Neural progenitor cell (in vitro differentiated cells): ENCODE measurements around the gene DEFB126. TPM values are rescaled to one million over a fixed set of nuclear protein-coding genes. Genes with fewer than 3 reads are reported as not detected.
A peak's percentile ranks its signal among the peaks of the same experiment; 100 is the strongest.
"Not testable (repeated sequence)": the region's sequence is repeated elsewhere in the genome, so short reads cannot be mapped to it uniquely, and the experiment has no call there.

ENCODE experiments used
- DNase-seq: peaks from one replicate; pipeline ENCODE4 v3.0.0-alpha.2; 2016; ENCODE audit warnings: low spot score
- H2AFZ ChIP-seq: fragments of 200-600 bp; sonication (generic); replicated peaks from 2 replicates; pipeline ENCODE4 v1.6.1; 2016; ENCODE audit warnings: antibody characterized with exemption
- H3F3A ChIP-seq: fragments of 200-600 bp; sonication (generic); 2 replicates; pipeline ENCODE4 v1.6.1; 2016; ENCODE audit warnings: antibody characterized with exemption, low read depth
- H3K27ac ChIP-seq: fragments of 200-600 bp; sonication (generic); 2 replicates; pipeline ENCODE4 v1.5.1; 2016; ENCODE audit warnings: mild to moderate bottlenecking
- H3K27me3 ChIP-seq: fragments of 200-600 bp; sonication (generic); 2 replicates; pipeline ENCODE4 v1.6.1; 2016; ENCODE audit warnings: mild to moderate bottlenecking, moderate library complexity
- H3K36me3 ChIP-seq: fragments of 200-600 bp; sonication (generic); 2 replicates; pipeline ENCODE4 v1.5.1; 2016
- H3K4me1 ChIP-seq: fragments of 200-600 bp; sonication (generic); 2 replicates; pipeline ENCODE4 v1.6.1; 2016; ENCODE audit warnings: mixed run types
- H3K4me2 ChIP-seq: fragments of 200-600 bp; sonication (generic); 2 replicates; pipeline ENCODE4 v1.6.1; 2016
- H3K4me3 ChIP-seq: fragments of 200-600 bp; sonication (generic); 2 replicates; pipeline ENCODE4 v1.5.1; 2016
- H3K79me2 ChIP-seq: fragments of 200-600 bp; sonication (generic); 2 replicates; pipeline ENCODE4 v1.6.1; 2016; ENCODE audit warnings: low read depth
- H3K9ac ChIP-seq: fragments of 200-600 bp; sonication (generic); 2 replicates; pipeline ENCODE4 v1.6.1; 2016
- H3K9me3 ChIP-seq: fragments of 200-600 bp; sonication (generic); 2 replicates; pipeline ENCODE4 v1.5.1; 2016; ENCODE audit warnings: low read depth
- H4K20me1 ChIP-seq: fragments of 200-600 bp; sonication (generic); 2 replicates; pipeline ENCODE4 v1.6.1; 2016; ENCODE audit warnings: low read depth
- H3K27ac Mint-ChIP-seq: 3 replicates; pipeline ENCODE4 v1.8.0; 2021; ENCODE audit warnings: mixed read lengths
- H3K27me3 Mint-ChIP-seq: 2 replicates; pipeline ENCODE4 v1.8.0; 2022; ENCODE audit warnings: low read depth, mild to moderate bottlenecking, inconsistent platforms, moderate library complexity, mixed read lengths; ENCODE audit not compliant: insufficient read depth
- H3K36me3 Mint-ChIP-seq: 3 replicates; pipeline ENCODE4 v1.8.0; 2021; ENCODE audit warnings: mixed read lengths
- H3K4me1 Mint-ChIP-seq: 3 replicates; pipeline ENCODE4 v1.8.0; 2021; ENCODE audit warnings: mixed read lengths
- H3K4me3 Mint-ChIP-seq: 3 replicates; pipeline ENCODE4 v1.8.0; 2021; ENCODE audit warnings: mild to moderate bottlenecking, moderate library complexity, mixed read lengths
- H3K9me3 Mint-ChIP-seq: 3 replicates; pipeline ENCODE4 v1.8.0; 2020; ENCODE audit warnings: mixed read lengths
- CTCF ChIP-seq: fragments of 200-600 bp; sonication (generic); IDR thresholded peaks from 2 replicates; pipeline ENCODE4 v1.5.1; 2017; ENCODE audit warnings: antibody characterized with exemption, mild to moderate bottlenecking
- EZH2 ChIP-seq: fragments of 200-600 bp; sonication (generic); IDR thresholded peaks from 2 replicates; pipeline ENCODE4 v1.6.1; 2017; ENCODE audit warnings: antibody characterized with exemption, mild to moderate bottlenecking, moderate library complexity
- EZH2phosphoT487 ChIP-seq: fragments of 200-600 bp; sonication (generic); IDR thresholded peaks from 2 replicates; pipeline ENCODE4 v1.6.1; 2017; ENCODE audit warnings: antibody characterized with exemption
- total RNA-seq: library from RNA; depleted of rRNA; stranded (reverse); fragments of >200 nt; gene quantifications from 2 replicates; pipeline ENCODE4 v1.2.3, GENCODE V29; 2015; ENCODE audit warnings: low replicate concordance

DEFB126 gene
- not detected in 2 replicates for total RNA-seq

DNA sequence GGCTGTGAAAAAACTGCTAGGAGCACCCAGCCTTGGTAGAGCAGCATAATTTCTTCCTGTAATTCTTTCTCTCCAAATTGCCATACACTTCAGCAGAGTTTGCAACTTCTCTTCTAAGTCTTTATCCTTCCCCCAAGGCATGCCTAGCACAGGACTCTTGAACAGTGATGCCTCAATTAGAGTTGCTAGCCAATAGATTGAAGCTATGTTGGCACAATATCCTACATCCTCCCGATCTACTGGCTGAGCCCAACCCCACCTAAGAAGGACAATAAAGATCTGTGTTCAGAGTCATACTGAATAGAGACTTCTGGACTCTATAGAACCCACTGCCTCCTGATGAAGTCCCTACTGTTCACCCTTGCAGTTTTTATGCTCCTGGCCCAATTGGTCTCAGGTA lies at the start of gene DEFB126:
DEFB126 (plus strand) TSS at position 301 of the 400 bp plus-strand sequence; CDS start at position 340, 39 bp downstream.
- no peaks in the 10 kb centered on the region for H3K27me3 Mint-ChIP-seq
- peaks cover 3% of the 10 kb centered on the region for H3K9me3 ChIP-seq

GRCh38 chr20:93641-94040 lies 48.7 kb upstream of the DEFB126 start:
- no peak overlapping the region for H2AFZ ChIP-seq
- TF ChIP-seq CTCF (no peak), EZH2phosphoT487 (no peak), EZH2 (no peak)
- H3F3A ChIP-seq, result no peaks in the 10 kb centered on the region
- no peaks in the 10 kb centered on the region for H3K4me1 ChIP-seq
- no peaks in the 10 kb centered on the region for H4K20me1 ChIP-seq
- no peak overlapping the region for H3K4me3 ChIP-seq
- Mint-ChIP-seq H3K4me3 (no peak overlapping the region), H3K4me1 (no peaks in the 10 kb centered on the region), H3K9me3 (peaks cover 6% of the 10 kb centered on the region), H3K36me3 (no peaks in the 10 kb centered on the region), H3K27me3 (peaks cover 5% of the 10 kb centered on the region), H3K27ac (no peak overlapping the region)
- H3K27me3 ChIP-seq, result peaks cover 6% of the 10 kb centered on the region
- H3K9me3 ChIP-seq, result peaks cover 9% of the 10 kb centered on the region
- DNase-seq, result no peak
- no peak overlapping the region for H3K4me2 ChIP-seq
- no peak overlapping the region for H3K27ac ChIP-seq
- no peaks in the 10 kb centered on the region for H3K36me3 ChIP-seq
- no peaks in the 10 kb centered on the region for H3K79me2 ChIP-seq
- H3K9ac ChIP-seq, result no peak overlapping the region

More for the DNA sequence above, at the start of gene DEFB126:
- Mint-ChIP-seq H3K4me3 (no peak within 1 kb of the TSS), H3K36me3 (no peaks in the 10 kb centered on the region), H3K4me1 (peaks cover 6% of the 10 kb centered on the region), H3K9me3 (peaks cover 6% of the 10 kb centered on the region), H3K27ac (no peak within 1 kb of the TSS)
- H3F3A ChIP-seq, result no peaks in the 10 kb centered on the region
- H4K20me1 ChIP-seq, result no peaks in the 10 kb centered on the region
- DNase-seq, result no peak
- H3K27ac ChIP-seq, result no peak within 1 kb of the TSS
- H3K27me3 ChIP-seq, result peaks cover 74% of the 10 kb centered on the region
- peaks cover 11% of the 10 kb centered on the region for H3K4me1 ChIP-seq
- no peak within 1 kb of the TSS for H3K9ac ChIP-seq
- TF ChIP-seq EZH2, result no peak
- no peak for TF ChIP-seq EZH2phosphoT487
- TF ChIP-seq CTCF, result no peak
- H3K4me3 ChIP-seq, result no peak within 1 kb of the TSS
- no peaks in the 10 kb centered on the region for H3K79me2 ChIP-seq
- H3K4me2 ChIP-seq, result no peak within 1 kb of the TSS
- H3K36me3 ChIP-seq, result no peaks in the 10 kb centered on the region
- H2AFZ ChIP-seq, result peak within 1 kb of the TSS; percentile 37

- TF ChIP-seq CTCF, result no peak
- no peak for TF ChIP-seq EZH2phosphoT487
- no peak for TF ChIP-seq EZH2
- H3K27me3 ChIP-seq, result peaks cover 6% of the 10 kb centered on the region
- H3K9me3 Mint-ChIP-seq, result peaks cover 6% of the 10 kb centered on the region
Observed at GRCh38 chr20:95215-95614, 47.2 kb upstream of the DEFB126 start.

GRCh38 chr20:97691-98090 lies 44.7 kb upstream of the DEFB126 start:
- H4K20me1 ChIP-seq, H3K36me3 ChIP-seq, H3K4me1 ChIP-seq, DNase-seq, H3K9ac ChIP-seq, H3K4me3 Mint-ChIP-seq, H3K9me3 ChIP-seq, H3K27me3 ChIP-seq, H3K4me3 ChIP-seq, H3K4me1 Mint-ChIP-seq, H3K27me3 Mint-ChIP-seq, H3K27ac Mint-ChIP-seq, H3K4me2 ChIP-seq, H3K79me2 ChIP-seq, H2AFZ ChIP-seq, H3K27ac ChIP-seq, H3F3A ChIP-seq, H3K36me3 Mint-ChIP-seq, H3K9me3 Mint-ChIP-seq: not testable (repeated sequence)

More at GRCh38 chr20:95215-95614, 47.2 kb upstream of the DEFB126 start:
- Mint-ChIP-seq H3K4me3 (no peak overlapping the region), H3K4me1 (no peaks in the 10 kb centered on the region), H3K27ac (no peak overlapping the region), H3K27me3 (peaks cover 5% of the 10 kb centered on the region), H3K36me3 (no peaks in the 10 kb centered on the region)
- Histone ChIP-seq H3K9me3 (peaks cover 9% of the 10 kb centered on the region), H4K20me1 (no peaks in the 10 kb centered on the region), H3K9ac (no peak overlapping the region), H3F3A (no peaks in the 10 kb centered on the region), H3K27ac (no peak overlapping the region), H3K4me2 (no peak overlapping the region), H3K4me3 (no peak overlapping the region), H3K36me3 (no peaks in the 10 kb centered on the region), H2AFZ (no peak overlapping the region), H3K79me2 (no peaks in the 10 kb centered on the region), H3K4me1 (no peaks in the 10 kb centered on the region)
- DNase-seq, result no peak
